Neural cell (in vitro differentiated cells): ENCODE data around the gene VKORC1. TPM values are rescaled to one million over a fixed set of nuclear protein-coding genes. Genes with fewer than 3 reads are reported as not detected.

Source experiments
- H2AFZ ChIP-seq: fragments of 200-600, 300-800 bp; sonication (generic), shearing (Covaris generic); 2 replicates; pipeline ENCODE4 v1.6.0; 2014; ENCODE audit warnings: low read depth, mild to moderate bottlenecking, antibody characterized with exemption, low read length, moderate library complexity
- H3F3A ChIP-seq: fragments of 200-600 bp; shearing (Covaris generic); 2 replicates; pipeline ENCODE4 v1.6.1; 2016; ENCODE audit warnings: mild to moderate bottlenecking, moderate library complexity, mixed read lengths, antibody characterized with exemption, low read length; ENCODE audit not compliant: insufficient read depth, poor library complexity, severe bottlenecking
- H3K27ac ChIP-seq: fragments of 200-600, 300-800 bp; sonication (generic), shearing (Covaris generic); 2 replicates; pipeline ENCODE4 v1.5.1; 2014; ENCODE audit warnings: mild to moderate bottlenecking, low read length, moderate library complexity
- H3K27me3 ChIP-seq: fragments of 300-800, 200-600 bp; sonication (generic), shearing (Covaris generic); 2 replicates; pipeline ENCODE4 v1.6.0; 2014; ENCODE audit warnings: mild to moderate bottlenecking, low read depth, low read length, moderate library complexity; ENCODE audit not compliant: insufficient read depth
- H3K36me3 ChIP-seq: fragments of 300-800, 200-600 bp; sonication (generic), shearing (Covaris generic); 2 replicates; pipeline ENCODE4 v1.5.1; 2014; ENCODE audit warnings: mild to moderate bottlenecking, antibody characterized with exemption, low read length, moderate library complexity; ENCODE audit not compliant: insufficient read depth
- H3K4me2 ChIP-seq: fragments of 300-800, 200-600 bp; sonication (generic), shearing (Covaris generic); 2 replicates; pipeline ENCODE4 v1.6.0; 2014; ENCODE audit warnings: mild to moderate bottlenecking, low read length
- H3K4me3 ChIP-seq: fragments of 300-800, 200-600 bp; sonication (generic), shearing (Covaris generic); 2 replicates; pipeline ENCODE4 v1.5.1; 2014; ENCODE audit warnings: mild to moderate bottlenecking, low read length, moderate library complexity
- H3K79me2 ChIP-seq: fragments of 200-600 bp; shearing (Covaris generic); replicated peaks from 2 replicates; pipeline ENCODE4 v1.6.0; 2014; ENCODE audit warnings: mild to moderate bottlenecking, low read length, moderate library complexity; ENCODE audit not compliant: insufficient read depth
- H3K9ac ChIP-seq: fragments of 300-800, 200-600 bp; sonication (generic), shearing (Covaris generic); 2 replicates; pipeline ENCODE4 v1.6.1; 2016; ENCODE audit warnings: mild to moderate bottlenecking, low read length, mixed read lengths
- H3K9me2 ChIP-seq: fragments of 200-600 bp; shearing (Covaris generic); 2 replicates; pipeline ENCODE4 v1.6.1; 2016; ENCODE audit warnings: mild to moderate bottlenecking, low read length, mixed read lengths; ENCODE audit not compliant: insufficient read depth
- H3K9me3 ChIP-seq: fragments of 200-600, 300-800 bp; sonication (generic), shearing (Covaris generic); 2 replicates; pipeline ENCODE4 v1.6.1; 2016; ENCODE audit warnings: mild to moderate bottlenecking, mixed run types, low read length, moderate library complexity, mixed read lengths
- H4K20me1 ChIP-seq: fragments of 200-600 bp; shearing (Covaris generic); 2 replicates; pipeline ENCODE4 v1.6.1; 2016; ENCODE audit warnings: mild to moderate bottlenecking, mixed run types; ENCODE audit not compliant: insufficient read depth
- CTCF ChIP-seq: fragments of 450-650 bp; IDR thresholded peaks from 2 replicates; pipeline ENCODE4 v1.5.1; 2014; ENCODE audit warnings: antibody characterized with exemption, mild to moderate bottlenecking, moderate library complexity; ENCODE audit not compliant: poor library complexity, severe bottlenecking
- EP300 ChIP-seq: fragments of 450-650 bp; conservative IDR thresholded peaks from 2 replicates; pipeline ENCODE4 v1.6.1; 2014; ENCODE audit warnings: antibody characterized with exemption, mild to moderate bottlenecking, moderate library complexity; ENCODE audit not compliant: poor library complexity, severe bottlenecking
- EZH2 ChIP-seq: fragments of 200-600, 300-800 bp; shearing (Covaris generic), sonication (generic); IDR thresholded peaks from 2 replicates; pipeline ENCODE4 v1.6.1; 2014; ENCODE audit warnings: antibody characterized with exemption, low read length, borderline replicate concordance, mild to moderate bottlenecking; ENCODE audit not compliant: insufficient read depth, poor library complexity, severe bottlenecking
- MXI1 ChIP-seq: fragments of 450-650 bp; conservative IDR thresholded peaks from 2 replicates; pipeline ENCODE4 v1.6.1; 2014; ENCODE audit warnings: antibody characterized with exemption, mild to moderate bottlenecking; ENCODE audit not compliant: poor library complexity, severe bottlenecking
- POLR2AphosphoS5 ChIP-seq: IDR thresholded peaks from 2 replicates; pipeline ENCODE4 v1.6.1; 2012
- RAD21 ChIP-seq: fragments of 450-650 bp; conservative IDR thresholded peaks from 2 replicates; pipeline ENCODE4 v1.6.1; 2014; ENCODE audit warnings: antibody characterized with exemption, mild to moderate bottlenecking, moderate library complexity
- REST ChIP-seq: IDR thresholded peaks from 2 replicates; pipeline ENCODE4 v1.6.1; 2012; ENCODE audit warnings: borderline replicate concordance
- SMC3 ChIP-seq: fragments of 450-650 bp; conservative IDR thresholded peaks from 2 replicates; pipeline ENCODE4 v1.6.1; 2014; ENCODE audit warnings: antibody characterized with exemption, mild to moderate bottlenecking, moderate library complexity; ENCODE audit not compliant: poor library complexity
- TAF1 ChIP-seq: IDR thresholded peaks from 2 replicates; pipeline ENCODE4 v1.6.1; 2012; ENCODE audit warnings: low read depth
- polyA plus RNA-seq: library from polyadenylated mRNA; depleted of rRNA; stranded (reverse); fragments of >200 nt; gene quantifications from 2 replicates; pipeline ENCODE4 v1.2.3, GENCODE V29; 2014

The VKORC1 gene
- polyA plus RNA-seq, 1 donor from 2014 or later, result 105 TPM

- no peak overlapping the region for H3K4me3 ChIP-seq
- H3F3A ChIP-seq, result no peaks in the 10 kb centered on the region
- H2AFZ ChIP-seq, result no peak overlapping the region
- H3K9ac ChIP-seq, result no peak overlapping the region
- no peak for TF ChIP-seq CTCF
- no peak for TF ChIP-seq MXI1
- TF ChIP-seq TAF1, result no peak
- no peak for TF ChIP-seq REST
- TF ChIP-seq POLR2AphosphoS5, result no peak
- TF ChIP-seq EP300, result no peak
- no peak for TF ChIP-seq RAD21
- no peak for TF ChIP-seq SMC3
- H4K20me1 ChIP-seq, result no peaks in the 10 kb centered on the region
- H3K79me2 ChIP-seq, result peaks cover 22% of the 10 kb centered on the region
- H3K9me3 ChIP-seq, result no peaks in the 10 kb centered on the region
- H3K36me3 ChIP-seq, result peaks cover 11% of the 10 kb centered on the region
- H3K27me3 ChIP-seq, result no peaks in the 10 kb centered on the region
- no peak overlapping the region for H3K4me2 ChIP-seq
- no peak overlapping the region for H3K27ac ChIP-seq
- H3K9me2 ChIP-seq, result no peaks in the 10 kb centered on the region
Observed at GRCh38 chr16:31077592-31078396, 16.8 kb downstream of the VKORC1 start.

GRCh38 chr16:31077024-31077423 lies 17.6 kb downstream of the VKORC1 start:
- Histone ChIP-seq H3K27ac (no peak overlapping the region), H3K9me3 (no peaks in the 10 kb centered on the region), H3K9ac (no peak overlapping the region), H3F3A (no peaks in the 10 kb centered on the region), H2AFZ (no peak overlapping the region), H3K27me3 (no peaks in the 10 kb centered on the region), H3K4me2 (no peak overlapping the region), H3K9me2 (no peaks in the 10 kb centered on the region), H3K79me2 (peaks cover 30% of the 10 kb centered on the region), H4K20me1 (no peaks in the 10 kb centered on the region), H3K36me3 (peaks cover 6% of the 10 kb centered on the region), H3K4me3 (no peak overlapping the region)
- TF ChIP-seq REST (no peak), TAF1 (no peak), EP300 (no peak), MXI1 (no peak), EZH2 (no peak), POLR2AphosphoS5 (no peak), RAD21 (no peak), SMC3 (no peak), CTCF (no peak)
